HepG2 (cell line): ENCODE data around the gene NYNRIN. TPM values are rescaled to one million over a fixed set of nuclear protein-coding genes. Genes with fewer than 3 reads are reported as not detected.

Experiments
- AHR ChIP-seq: IDR thresholded peaks from 2 replicates; pipeline ENCODE4 v1.6.1; 2018; ENCODE audit warnings: missing genetic modification reagents, missing compliant biosample characterization
- BORCS8-MEF2B ChIP-seq: sonication (generic); formaldehyde crosslinking; IDR thresholded peaks from 2 replicates; pipeline ENCODE4 v1.8.0; 2022; ENCODE audit warnings: mild to moderate bottlenecking, missing genetic modification reagents
- CSRNP1 ChIP-seq: sonication (generic); formaldehyde crosslinking; IDR thresholded peaks from 2 replicates; pipeline ENCODE4 v1.8.1; 2023; ENCODE audit warnings: mild to moderate bottlenecking, missing genetic modification reagents
- ERF ChIP-seq: IDR thresholded peaks from 2 replicates; pipeline ENCODE4 v1.6.1; 2018; ENCODE audit warnings: missing biosample characterization, missing genetic modification reagents
- FOXK1 ChIP-seq: sonication (generic); formaldehyde crosslinking; IDR thresholded peaks from 2 replicates; pipeline ENCODE4 v1.4.0; 2020; ENCODE audit warnings: low read depth, missing genetic modification reagents, borderline replicate concordance
- FOXO1 ChIP-seq: sonication (generic); formaldehyde crosslinking; IDR thresholded peaks from 2 replicates; pipeline ENCODE4 v1.4.0; 2020; ENCODE audit warnings: missing genetic modification reagents
- HNRNPK ChIP-seq: fragments of 200-400 bp; formaldehyde crosslinking; IDR thresholded peaks from 2 replicates; pipeline ENCODE4 v1.6.1; 2018; ENCODE audit warnings: low read length, low read depth, moderate library complexity, mild to moderate bottlenecking; ENCODE audit not compliant: poor library complexity, severe bottlenecking
- ISX ChIP-seq: sonication (generic); formaldehyde crosslinking; conservative IDR thresholded peaks from 2 replicates; pipeline ENCODE4 v1.5.0; 2020; ENCODE audit warnings: missing genetic modification reagents
- MYC ChIP-seq: sonication (generic); formaldehyde crosslinking; IDR thresholded peaks from 2 replicates; pipeline ENCODE4 v1.9.0; 2021; ENCODE audit warnings: missing genetic modification reagents, borderline replicate concordance
- NCOA1 ChIP-seq: sonication (generic); formaldehyde crosslinking; IDR thresholded peaks from 2 replicates; pipeline ENCODE4 v1.9.0; 2021; ENCODE audit warnings: missing genetic modification reagents
- NFKB2 ChIP-seq: sonication (generic); formaldehyde crosslinking; IDR thresholded peaks from 2 replicates; pipeline ENCODE4 v1.4.0; 2020; ENCODE audit warnings: missing genetic modification reagents, borderline replicate concordance
- PITX1 ChIP-seq: sonication (generic); formaldehyde crosslinking; IDR thresholded peaks from 2 replicates; pipeline ENCODE4 v1.5.1; 2020; ENCODE audit warnings: mild to moderate bottlenecking, missing genetic modification reagents
- PRDM15 ChIP-seq: sonication (generic); formaldehyde crosslinking; IDR thresholded peaks from 2 replicates; pipeline ENCODE4 v1.4.0; 2020; ENCODE audit warnings: missing genetic modification reagents
- TCF12 ChIP-seq, 2 experiments: fragments of 450-650 bp in 1 of 2; sonication (generic) in 1 of 2; formaldehyde crosslinking in 1 of 2; IDR thresholded peaks; 2 replicates each; pipeline versions ENCODE4 v1.6.1 to v1.8.0; 2017 to 2022; ENCODE audit warnings: antibody characterized with exemption in 1 of 2, mild to moderate bottlenecking in 1 of 2, missing genetic modification reagents in 1 of 2, moderate library complexity in 1 of 2
- ZBTB7A ChIP-seq: sonication (generic); formaldehyde crosslinking; IDR thresholded peaks from 2 replicates; pipeline ENCODE4 v1.8.0; 2022; ENCODE audit warnings: mild to moderate bottlenecking, missing genetic modification reagents
- ZBTB8A ChIP-seq: sonication (generic); formaldehyde crosslinking; IDR thresholded peaks from 2 replicates; pipeline ENCODE4 v1.4.0; 2020; ENCODE audit warnings: mild to moderate bottlenecking, low read depth, missing genetic modification reagents, borderline replicate concordance
- ZFY ChIP-seq: sonication (generic); formaldehyde crosslinking; IDR thresholded peaks from 2 replicates; pipeline ENCODE4 v1.4.0; 2020; ENCODE audit warnings: missing genetic modification reagents
- ZMAT5 ChIP-seq: sonication (generic); formaldehyde crosslinking; IDR thresholded peaks from 2 replicates; pipeline ENCODE4 v1.5.0; 2020; ENCODE audit warnings: mild to moderate bottlenecking, low read depth, missing genetic modification reagents, borderline replicate concordance
- ZNF225 ChIP-seq: sonication (generic); formaldehyde crosslinking; IDR thresholded peaks from 2 replicates; pipeline ENCODE4 v1.4.0; 2020; ENCODE audit warnings: mild to moderate bottlenecking, missing genetic modification reagents
- ZNF333 ChIP-seq: sonication (generic); formaldehyde crosslinking; IDR thresholded peaks from 2 replicates; pipeline ENCODE4 v1.4.0; 2020; ENCODE audit warnings: mild to moderate bottlenecking, missing genetic modification reagents, borderline replicate concordance
- ZNF496 ChIP-seq: sonication (generic); formaldehyde crosslinking; IDR thresholded peaks from 2 replicates; pipeline ENCODE4 v1.8.1; 2023; ENCODE audit warnings: mild to moderate bottlenecking, moderate library complexity, missing genetic modification reagents; ENCODE audit not compliant: insufficient replicate concordance
- ZNF615 ChIP-seq: sonication (generic); formaldehyde crosslinking; IDR thresholded peaks from 2 replicates; pipeline ENCODE4 v1.5.0; 2020; ENCODE audit warnings: mild to moderate bottlenecking, missing genetic modification reagents, borderline replicate concordance
- ZNF616 ChIP-seq: sonication (generic); formaldehyde crosslinking; IDR thresholded peaks from 2 replicates; pipeline ENCODE4 v1.5.0; 2020; ENCODE audit warnings: low read depth, mild to moderate bottlenecking, missing genetic modification reagents
- ZNF672 ChIP-seq: sonication (generic); formaldehyde crosslinking; IDR thresholded peaks from 2 replicates; pipeline ENCODE4 v1.8.1; 2022; ENCODE audit warnings: missing genetic modification reagents
- ZSCAN30 ChIP-seq: sonication (generic); formaldehyde crosslinking; IDR thresholded peaks from 2 replicates; pipeline ENCODE4 v1.5.0; 2020; ENCODE audit warnings: mild to moderate bottlenecking, missing genetic modification reagents
- polyA plus RNA-seq, 8 experiments: library from polyadenylated mRNA; depleted of rRNA in 3 of 8; stranded (reverse) in 7 of 8; unstranded in 1 of 8; fragments of >200 nt; fragmentation: Illumina TruSeq in 4 of 8; extraction: Trizol in 4 of 8; gene quantifications; 2 replicates each; pipeline versions ENCODE4 v1.2.1 to v1.2.3, GENCODE V29; 2011 to 2016; ENCODE audit warnings: low read depth in 4 of 8, missing spikeins in 1 of 8, mixed read lengths in 1 of 8; ENCODE audit not compliant: insufficient read depth in 1 of 8
- total RNA-seq, 5 experiments: library from RNA; depleted of rRNA; stranded (reverse); fragments of >200 nt; fragmentation: Illumina TruSeq; extraction: Trizol; gene quantifications; 2 replicates each; pipeline ENCODE4 v1.2.3, GENCODE V29; 2016; ENCODE audit warnings: low read depth in 1 of 5

Gene NYNRIN
- total and polyA plus RNA-seq, 2 of the 13 experiments (the other 11 are each of a cell fraction or from before 2014, with no cell fraction given): 0.63 to 1.1 TPM

GRCh38 chr14:24439830-24440605 lies 41.2 kb downstream of the NYNRIN start (continued):
- no peak for TF ChIP-seq TCF12 (IDR thresholded peaks at IDR 0.05)
- TF ChIP-seq TCF12 (CRISPR knock-in tag; IDR thresholded peaks at IDR 0.05): no peak
- peak; percentile 5; the same call in 1 of the 2 replicates for TF ChIP-seq ERF (CRISPR knock-in tag)
- 0 out of 2 replicates have a peak, but pooled peaks have one; percentile 21 for TF ChIP-seq ZFY (CRISPR knock-in tag)
- TF ChIP-seq ISX (CRISPR knock-in tag): no peak
- TF ChIP-seq HNRNPK: no peak
- peak; percentile 36 for TF ChIP-seq BORCS8-MEF2B
- no peak for TF ChIP-seq PITX1 (CRISPR knock-in tag)
- TF ChIP-seq ZNF616: no peak
- TF ChIP-seq ZMAT5 (CRISPR knock-in tag): no peak
- no peak for TF ChIP-seq PRDM15 (CRISPR knock-in tag)
- 0 out of 2 replicates have a peak, but pooled peaks have one; percentile 32 for TF ChIP-seq CSRNP1 (CRISPR knock-in tag)
- no peak for TF ChIP-seq NCOA1 (CRISPR knock-in tag)
- TF ChIP-seq AHR: peak; percentile 73; the same call in 1 of the 2 replicates
- no peak for TF ChIP-seq ZNF672 (CRISPR knock-in tag)
- no peak for TF ChIP-seq ZBTB8A (CRISPR knock-in tag)
- TF ChIP-seq FOXO1 (CRISPR knock-in tag): no peak
- TF ChIP-seq ZBTB7A (CRISPR knock-in tag): no peak
- TF ChIP-seq ZSCAN30 (CRISPR knock-in tag): no peak
- TF ChIP-seq ZNF225 (CRISPR knock-in tag): no peak
- TF ChIP-seq FOXK1 (CRISPR knock-in tag): no peak
- TF ChIP-seq ZNF615 (CRISPR knock-in tag): no peak
- TF ChIP-seq NFKB2: peak; percentile 48; the same call in 1 of the 2 replicates
- TF ChIP-seq MYC (CRISPR knock-in tag): no peak
- TF ChIP-seq ZNF333 (CRISPR knock-in tag): no peak
- no peak for TF ChIP-seq ZNF496 (CRISPR knock-in tag)
